Nephron progenitor cell (in vitro differentiated cells): ENCODE data around the gene ITGB3.

Source experiments
- DNase-seq: peaks from one replicate; pipeline ENCODE4 v3.0.0; 2021
- H3K27ac Mint-ChIP-seq: 2 replicates; pipeline ENCODE4 v1.8.0; 2021; ENCODE audit warnings: mild to moderate bottlenecking, moderate library complexity, mixed read lengths
- H3K27me3 Mint-ChIP-seq: 2 replicates; pipeline ENCODE4 v1.8.0; 2021; ENCODE audit warnings: mild to moderate bottlenecking, low read depth, mixed read lengths; ENCODE audit not compliant: poor library complexity
- H3K36me3 Mint-ChIP-seq: 2 replicates; pipeline ENCODE4 v1.8.0; 2021; ENCODE audit warnings: low read depth, mixed read lengths
- H3K4me1 Mint-ChIP-seq: 2 replicates; pipeline ENCODE4 v1.8.0; 2021; ENCODE audit warnings: mixed read lengths
- H3K4me3 Mint-ChIP-seq: 2 replicates; pipeline ENCODE4 v1.8.0; 2021; ENCODE audit warnings: mild to moderate bottlenecking, moderate library complexity, mixed read lengths
- H3K9me3 Mint-ChIP-seq: 2 replicates; pipeline ENCODE4 v1.8.0; 2021; ENCODE audit warnings: mild to moderate bottlenecking, moderate library complexity, mixed read lengths
- TF ChIP-seq, protein P1 (sequence below): fragments of 200-600 bp; sonication (generic); IDR thresholded peaks from 2 replicates; pipeline ENCODE4 v1.5.0; 2021; ENCODE audit warnings: antibody characterized with exemption

The ITGB3 gene

DNA sequence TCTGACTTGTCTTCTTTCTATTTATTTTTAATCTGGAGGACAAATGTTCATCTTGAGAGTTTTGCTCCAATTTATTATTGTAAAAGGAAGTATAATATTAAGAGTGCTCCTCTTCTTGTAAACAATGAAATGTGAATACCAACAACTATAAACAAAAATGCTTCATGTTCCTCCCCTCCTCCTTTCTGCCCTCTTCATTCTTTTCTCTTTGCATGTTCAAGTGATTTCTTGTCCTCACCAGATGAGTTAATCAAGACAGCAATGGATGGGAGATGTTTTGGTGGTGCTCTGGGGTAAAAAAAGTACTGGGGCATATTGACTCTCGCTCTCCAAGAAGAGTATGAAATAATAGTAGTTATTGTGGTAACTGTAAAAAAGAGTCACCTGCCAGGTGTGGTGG, 24.3 kb downstream of the ITGB3 start:
- Mint-ChIP-seq H3K4me1 (peaks cover 65% of the 10 kb centered on the region), H3K27ac (no peak overlapping the region), H3K27me3 (peaks cover 5% of the 10 kb centered on the region), H3K36me3 (no peaks in the 10 kb centered on the region), H3K4me3 (no peak overlapping the region), H3K9me3 (no peaks in the 10 kb centered on the region)
- TF ChIP-seq, protein P1, sequence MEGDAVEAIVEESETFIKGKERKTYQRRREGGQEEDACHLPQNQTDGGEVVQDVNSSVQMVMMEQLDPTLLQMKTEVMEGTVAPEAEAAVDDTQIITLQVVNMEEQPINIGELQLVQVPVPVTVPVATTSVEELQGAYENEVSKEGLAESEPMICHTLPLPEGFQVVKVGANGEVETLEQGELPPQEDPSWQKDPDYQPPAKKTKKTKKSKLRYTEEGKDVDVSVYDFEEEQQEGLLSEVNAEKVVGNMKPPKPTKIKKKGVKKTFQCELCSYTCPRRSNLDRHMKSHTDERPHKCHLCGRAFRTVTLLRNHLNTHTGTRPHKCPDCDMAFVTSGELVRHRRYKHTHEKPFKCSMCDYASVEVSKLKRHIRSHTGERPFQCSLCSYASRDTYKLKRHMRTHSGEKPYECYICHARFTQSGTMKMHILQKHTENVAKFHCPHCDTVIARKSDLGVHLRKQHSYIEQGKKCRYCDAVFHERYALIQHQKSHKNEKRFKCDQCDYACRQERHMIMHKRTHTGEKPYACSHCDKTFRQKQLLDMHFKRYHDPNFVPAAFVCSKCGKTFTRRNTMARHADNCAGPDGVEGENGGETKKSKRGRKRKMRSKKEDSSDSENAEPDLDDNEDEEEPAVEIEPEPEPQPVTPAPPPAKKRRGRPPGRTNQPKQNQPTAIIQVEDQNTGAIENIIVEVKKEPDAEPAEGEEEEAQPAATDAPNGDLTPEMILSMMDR, result no peak
- DNase-seq, result no peak

GRCh38 chr17:47278561-47278960, 24.9 kb downstream of the ITGB3 start:
- TF ChIP-seq, protein P1, result no peak
- Mint-ChIP-seq H3K27me3 (peaks cover 8% of the 10 kb centered on the region), H3K27ac (peak overlapping the region; percentile 2), H3K4me3 (no peak overlapping the region), H3K9me3 (no peaks in the 10 kb centered on the region), H3K4me1 (peaks cover 65% of the 10 kb centered on the region), H3K36me3 (no peaks in the 10 kb centered on the region)
- DNase-seq, result no peak

- no peak for DNase-seq
- no peaks in the 10 kb centered on the region for H3K36me3 Mint-ChIP-seq
- peaks cover 8% of the 10 kb centered on the region for H3K27me3 Mint-ChIP-seq
- H3K4me3 Mint-ChIP-seq, result peak overlapping the region; percentile 12
- no peaks in the 10 kb centered on the region for H3K9me3 Mint-ChIP-seq
- H3K27ac Mint-ChIP-seq, result peak overlapping the region; percentile 2
- peaks cover 59% of the 10 kb centered on the region for H3K4me1 Mint-ChIP-seq
- TF ChIP-seq, protein P1, result no peak
Observed at GRCh38 chr17:47279062-47279801, 25.6 kb downstream of the ITGB3 start.

GRCh38 chr17:47280072-47280811, 26.6 kb downstream of the ITGB3 start:
- Mint-ChIP-seq H3K4me1 (peaks cover 49% of the 10 kb centered on the region), H3K27ac (no peak overlapping the region)
- TF ChIP-seq, protein P1, result no peak

GRCh38 chr17:47281216-47281615, 27.6 kb downstream of the ITGB3 start:
- DNase-seq, result no peak
- Mint-ChIP-seq H3K9me3 (no peaks in the 10 kb centered on the region), H3K4me1 (peaks cover 39% of the 10 kb centered on the region), H3K27me3 (peaks cover 17% of the 10 kb centered on the region), H3K36me3 (no peaks in the 10 kb centered on the region), H3K27ac (no peak overlapping the region), H3K4me3 (no peak overlapping the region)
- TF ChIP-seq, protein P1, result no peak

More at GRCh38 chr17:47280072-47280811, 26.6 kb downstream of the ITGB3 start:
- Mint-ChIP-seq H3K27me3 (peaks cover 14% of the 10 kb centered on the region), H3K9me3 (no peaks in the 10 kb centered on the region), H3K4me3 (no peak overlapping the region), H3K36me3 (no peaks in the 10 kb centered on the region)
- DNase-seq, result no peak
